ENCODE measurements around the gene CCNJL. TPM values are rescaled to one million over a fixed set of nuclear protein-coding genes. Genes with fewer than 3 reads are reported as not detected.

Gene CCNJL
- total and polyA plus RNA-seq, 2 of the 8 experiments (the other 6 are each of a cell fraction or from before 2014, with no cell fraction given) = 34.6 to 44.7 TPM

GRCh38 chr5:160325716-160326115 lies 13.4 kb upstream of the CCNJL start (continued):
- TF ChIP-seq EZH2 (IDR thresholded peaks at IDR 0.05; ENCODE audit: low read depth, low read length, severe bottlenecking) (no peak), CHD1 (IDR thresholded peaks at IDR 0.05; ENCODE audit: low read depth, low read length) (no peak), E2F6 (IDR thresholded peaks at IDR 0.05) (no peak), JUN (IDR thresholded peaks at IDR 0.05; ENCODE audit: low read depth, low read length) (no peak), TCF12 (IDR thresholded peaks at IDR 0.05; ENCODE audit: low read depth, low read length) (no peak), GTF2F1 (IDR thresholded peaks at IDR 0.05; ENCODE audit: borderline replicate concordance, low read depth, low read length) (no peak)

All from H1 (cell line).